HEK293T (cell line): ENCODE data around the gene FBN2.

Source experiments
- ARNT ChIP-seq: fragments of 450-650 bp; IDR thresholded peaks from 2 replicates; pipeline ENCODE4 v1.6.1; 2017; ENCODE audit warnings: mild to moderate bottlenecking
- BHLHE40 ChIP-seq: fragments of 450-650 bp; IDR thresholded peaks from 2 replicates; pipeline ENCODE4 v1.6.1; 2016; ENCODE audit warnings: mild to moderate bottlenecking, moderate library complexity, borderline replicate concordance
- FOXA1 ChIP-seq: fragments of 450-650 bp; IDR thresholded peaks from 2 replicates; pipeline ENCODE4 v1.6.1; 2016; ENCODE audit warnings: mild to moderate bottlenecking
- FOXK2 ChIP-seq: fragments of 450-650 bp; IDR thresholded peaks from 2 replicates; pipeline ENCODE4 v1.6.1; 2016; ENCODE audit warnings: mild to moderate bottlenecking
- FOXM1 ChIP-seq: fragments of 450-650 bp; IDR thresholded peaks from 2 replicates; pipeline ENCODE4 v1.6.1; 2017; ENCODE audit warnings: mild to moderate bottlenecking, borderline replicate concordance
- HDGF ChIP-seq: fragments of 450-650 bp; IDR thresholded peaks from 2 replicates; pipeline ENCODE4 v1.6.1; 2017; ENCODE audit warnings: antibody characterized with exemption, borderline replicate concordance
- L3MBTL2 ChIP-seq: fragments of 450-650 bp; conservative IDR thresholded peaks from 2 replicates; pipeline ENCODE4 v1.6.1; 2016; ENCODE audit warnings: mild to moderate bottlenecking
- LEF1 ChIP-seq: fragments of 450-650 bp; IDR thresholded peaks from 2 replicates; pipeline ENCODE4 v1.6.1; 2017; ENCODE audit warnings: mild to moderate bottlenecking, borderline replicate concordance
- NFRKB ChIP-seq: fragments of 450-650 bp; IDR thresholded peaks from 2 replicates; pipeline ENCODE4 v1.6.1; 2016; ENCODE audit warnings: mild to moderate bottlenecking, moderate library complexity
- SUZ12 ChIP-seq: fragments of 450-650 bp; IDR thresholded peaks from 2 replicates; pipeline ENCODE4 v1.6.1; 2016; ENCODE audit warnings: mild to moderate bottlenecking
- TARDBP ChIP-seq: fragments of 450-650 bp; IDR thresholded peaks from 2 replicates; pipeline ENCODE4 v1.6.1; 2016
- ZNF384 ChIP-seq: fragments of 450-650 bp; IDR thresholded peaks from 2 replicates; pipeline ENCODE4 v1.6.1; 2016

DNA sequence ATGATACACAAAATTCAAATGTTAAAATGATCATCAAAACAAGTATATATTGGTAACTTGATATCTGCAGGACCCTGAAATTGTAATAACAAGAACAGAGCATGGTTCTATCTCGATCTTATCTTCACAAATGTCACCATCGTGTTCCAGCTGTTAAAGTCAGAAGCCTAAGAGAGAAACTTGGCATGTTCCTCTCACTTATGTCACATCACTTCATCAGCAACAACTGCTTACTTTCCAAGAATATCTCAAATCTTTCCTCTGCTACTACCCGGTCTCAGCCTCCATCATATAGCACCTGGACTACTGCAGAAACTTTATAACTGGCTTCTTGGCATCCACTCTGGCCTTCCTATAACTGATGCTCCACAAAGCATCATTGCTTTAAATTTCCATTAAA lies 84.9 kb downstream of the FBN2 start:
- TF ChIP-seq FOXA1 = no peak
- no peak for TF ChIP-seq FOXK2
- no peak for TF ChIP-seq HDGF
- no peak for TF ChIP-seq TARDBP
- no peak for TF ChIP-seq ARNT
- no peak for TF ChIP-seq BHLHE40
- no peak for TF ChIP-seq SUZ12
- no peak for TF ChIP-seq ZNF384
- TF ChIP-seq FOXM1 = no peak
- TF ChIP-seq LEF1 = no peak
- no peak for TF ChIP-seq L3MBTL2
- TF ChIP-seq NFRKB = no peak
